HepG2 (cell line): Measurements from ENCODE around the gene TLCD1. TPM values are rescaled to one million over a fixed set of nuclear protein-coding genes. Genes with fewer than 3 reads are reported as not detected.

Source experiments
- CENPT ChIP-seq: sonication (generic); formaldehyde crosslinking; IDR thresholded peaks from 2 replicates; pipeline ENCODE4 v1.8.0; 2022; ENCODE audit warnings: low read depth, mild to moderate bottlenecking, moderate library complexity, missing genetic modification reagents
- HNF4G ChIP-seq, 2 experiments: sonication (generic) in 1 of 2; formaldehyde crosslinking in 1 of 2; IDR thresholded peaks; 2 replicates each; pipeline versions ENCODE4 v1.4.0 to v1.6.1; 2011 to 2020; ENCODE audit warnings: borderline replicate concordance in 2 of 2, low read depth in 2 of 2, mild to moderate bottlenecking in 2 of 2, low read length in 1 of 2, missing genetic modification reagents in 1 of 2, moderate library complexity in 1 of 2
- NR2F2 ChIP-seq: IDR thresholded peaks from 2 replicates; pipeline ENCODE4 v1.6.1; 2012; ENCODE audit warnings: low read depth, inconsistent platforms, borderline replicate concordance
- ZNF30 ChIP-seq: sonication (generic); formaldehyde crosslinking; IDR thresholded peaks from 2 replicates; pipeline ENCODE4 v1.5.0; 2020; ENCODE audit warnings: mild to moderate bottlenecking, missing genetic modification reagents
- polyA plus RNA-seq, 8 experiments: library from polyadenylated mRNA; depleted of rRNA in 3 of 8; stranded (reverse) in 7 of 8; unstranded in 1 of 8; fragments of >200 nt; fragmentation: Illumina TruSeq in 4 of 8; extraction: Trizol in 4 of 8; gene quantifications; 2 replicates each; pipeline versions ENCODE4 v1.2.1 to v1.2.3, GENCODE V29; 2011 to 2016; ENCODE audit warnings: low read depth in 4 of 8, missing spikeins in 1 of 8, mixed read lengths in 1 of 8; ENCODE audit not compliant: insufficient read depth in 1 of 8
- total RNA-seq, 5 experiments: library from RNA; depleted of rRNA; stranded (reverse); fragments of >200 nt; fragmentation: Illumina TruSeq; extraction: Trizol; gene quantifications; 2 replicates each; pipeline ENCODE4 v1.2.3, GENCODE V29; 2016; ENCODE audit warnings: low read depth in 1 of 5
- TF ChIP-seq, protein P1 (sequence below): sonication (generic); formaldehyde crosslinking; conservative IDR thresholded peaks from 2 replicates; pipeline ENCODE4 v1.4.0; 2020; ENCODE audit warnings: missing genetic modification reagents
- TF ChIP-seq, protein P2 (sequence below): sonication (generic); formaldehyde crosslinking; IDR thresholded peaks from 2 replicates; pipeline ENCODE4 v1.4.0; 2020; ENCODE audit warnings: missing genetic modification reagents
- TF ChIP-seq, protein P3 (sequence below): sonication (generic); formaldehyde crosslinking; IDR thresholded peaks from 2 replicates; pipeline ENCODE4 v1.8.1; 2022; ENCODE audit warnings: mild to moderate bottlenecking, missing genetic modification reagents
- TF ChIP-seq, protein P4 (sequence below): sonication (generic); formaldehyde crosslinking; IDR thresholded peaks from 2 replicates; pipeline ENCODE4 v1.4.0; 2020; ENCODE audit warnings: missing genetic modification reagents, low read depth, mild to moderate bottlenecking, borderline replicate concordance
- TF ChIP-seq, protein P5 (sequence below): sonication (generic); formaldehyde crosslinking; IDR thresholded peaks from 2 replicates; pipeline ENCODE4 v1.4.0; 2020; ENCODE audit warnings: missing genetic modification reagents, mild to moderate bottlenecking, borderline replicate concordance
- TF ChIP-seq, protein P6 (sequence below): sonication (generic); formaldehyde crosslinking; IDR thresholded peaks from 2 replicates; pipeline ENCODE4 v1.4.0; 2020; ENCODE audit warnings: mild to moderate bottlenecking, low read depth, missing genetic modification reagents

TLCD1 gene
- total and polyA plus RNA-seq, 2 of the 13 experiments (the other 11 are each of a cell fraction or from before 2014, with no cell fraction given) = 14.9 to 19.6 TPM

DNA sequence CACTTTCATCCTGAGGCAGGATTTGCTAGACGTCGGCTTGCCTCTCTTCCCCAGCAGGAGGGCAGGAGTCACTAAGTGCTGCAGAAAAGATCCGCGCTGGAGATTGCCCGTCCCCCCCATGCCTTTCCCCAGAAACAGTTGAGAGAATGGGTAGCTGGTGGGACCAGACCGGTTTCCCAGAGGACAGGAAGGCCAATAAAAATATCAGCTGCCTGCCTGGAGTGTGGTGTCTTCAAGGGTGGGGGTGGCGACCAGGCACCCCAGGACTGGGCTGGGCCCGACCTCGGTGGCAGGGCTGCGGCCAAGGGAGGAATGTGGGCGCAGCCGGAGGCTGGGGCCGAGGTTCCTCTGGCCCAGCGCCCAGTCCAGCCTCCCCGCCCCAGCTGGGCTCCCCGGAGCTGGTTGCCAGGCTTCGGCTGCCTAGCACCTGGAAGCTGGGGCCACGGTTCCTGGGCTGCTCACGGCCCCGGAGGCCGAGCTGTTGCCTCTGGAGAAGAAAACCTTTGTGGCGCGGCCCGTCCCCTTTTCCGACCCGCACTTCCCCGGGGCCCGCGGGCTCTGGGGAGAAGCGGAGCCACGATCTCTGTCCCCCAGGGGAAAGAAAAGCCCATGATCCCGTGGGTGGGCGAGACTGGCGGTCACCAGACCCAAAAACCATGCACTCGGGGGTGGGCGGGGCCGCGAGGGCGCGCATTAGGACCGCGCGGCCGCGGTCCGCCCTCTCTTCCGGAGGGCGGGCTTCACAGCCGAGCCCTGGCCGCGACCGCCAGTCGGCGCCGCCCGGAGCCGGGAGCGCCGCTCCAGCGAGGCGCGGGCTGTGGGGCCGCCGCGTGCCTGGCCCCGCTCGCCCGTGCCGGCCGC, 17.4 kb upstream of the TLCD1 start, which contains the start of gene TRAF4 (continued):
- TF ChIP-seq, protein P1, sequence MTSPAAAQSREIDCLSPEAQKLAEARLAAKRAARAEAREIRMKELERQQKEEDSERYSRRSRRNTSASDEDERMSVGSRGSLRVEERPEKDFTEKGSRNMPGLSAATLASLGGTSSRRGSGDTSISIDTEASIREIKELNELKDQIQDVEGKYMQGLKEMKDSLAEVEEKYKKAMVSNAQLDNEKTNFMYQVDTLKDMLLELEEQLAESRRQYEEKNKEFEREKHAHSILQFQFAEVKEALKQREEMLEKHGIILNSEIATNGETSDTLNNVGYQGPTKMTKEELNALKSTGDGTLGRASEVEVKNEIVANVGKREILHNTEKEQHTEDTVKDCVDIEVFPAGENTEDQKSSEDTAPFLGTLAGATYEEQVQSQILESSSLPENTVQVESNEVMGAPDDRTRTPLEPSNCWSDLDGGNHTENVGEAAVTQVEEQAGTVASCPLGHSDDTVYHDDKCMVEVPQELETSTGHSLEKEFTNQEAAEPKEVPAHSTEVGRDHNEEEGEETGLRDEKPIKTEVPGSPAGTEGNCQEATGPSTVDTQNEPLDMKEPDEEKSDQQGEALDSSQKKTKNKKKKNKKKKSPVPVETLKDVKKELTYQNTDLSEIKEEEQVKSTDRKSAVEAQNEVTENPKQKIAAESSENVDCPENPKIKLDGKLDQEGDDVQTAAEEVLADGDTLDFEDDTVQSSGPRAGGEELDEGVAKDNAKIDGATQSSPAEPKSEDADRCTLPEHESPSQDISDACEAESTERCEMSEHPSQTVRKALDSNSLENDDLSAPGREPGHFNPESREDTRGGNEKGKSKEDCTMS (CRISPR knock-in tag) = no peak
- TF ChIP-seq CENPT (no peak; the same call in 1 of the 2 replicates), ZNF30 (CRISPR knock-in tag) (no peak), HNF4G (IDR thresholded peaks at IDR 0.05; ENCODE audit: borderline replicate concordance, low read depth, low read length) (no peak), HNF4G (CRISPR knock-in tag; IDR thresholded peaks at IDR 0.05; ENCODE audit: borderline replicate concordance, low read depth) (no peak), NR2F2 (no peak)
- TF ChIP-seq, protein P2, sequence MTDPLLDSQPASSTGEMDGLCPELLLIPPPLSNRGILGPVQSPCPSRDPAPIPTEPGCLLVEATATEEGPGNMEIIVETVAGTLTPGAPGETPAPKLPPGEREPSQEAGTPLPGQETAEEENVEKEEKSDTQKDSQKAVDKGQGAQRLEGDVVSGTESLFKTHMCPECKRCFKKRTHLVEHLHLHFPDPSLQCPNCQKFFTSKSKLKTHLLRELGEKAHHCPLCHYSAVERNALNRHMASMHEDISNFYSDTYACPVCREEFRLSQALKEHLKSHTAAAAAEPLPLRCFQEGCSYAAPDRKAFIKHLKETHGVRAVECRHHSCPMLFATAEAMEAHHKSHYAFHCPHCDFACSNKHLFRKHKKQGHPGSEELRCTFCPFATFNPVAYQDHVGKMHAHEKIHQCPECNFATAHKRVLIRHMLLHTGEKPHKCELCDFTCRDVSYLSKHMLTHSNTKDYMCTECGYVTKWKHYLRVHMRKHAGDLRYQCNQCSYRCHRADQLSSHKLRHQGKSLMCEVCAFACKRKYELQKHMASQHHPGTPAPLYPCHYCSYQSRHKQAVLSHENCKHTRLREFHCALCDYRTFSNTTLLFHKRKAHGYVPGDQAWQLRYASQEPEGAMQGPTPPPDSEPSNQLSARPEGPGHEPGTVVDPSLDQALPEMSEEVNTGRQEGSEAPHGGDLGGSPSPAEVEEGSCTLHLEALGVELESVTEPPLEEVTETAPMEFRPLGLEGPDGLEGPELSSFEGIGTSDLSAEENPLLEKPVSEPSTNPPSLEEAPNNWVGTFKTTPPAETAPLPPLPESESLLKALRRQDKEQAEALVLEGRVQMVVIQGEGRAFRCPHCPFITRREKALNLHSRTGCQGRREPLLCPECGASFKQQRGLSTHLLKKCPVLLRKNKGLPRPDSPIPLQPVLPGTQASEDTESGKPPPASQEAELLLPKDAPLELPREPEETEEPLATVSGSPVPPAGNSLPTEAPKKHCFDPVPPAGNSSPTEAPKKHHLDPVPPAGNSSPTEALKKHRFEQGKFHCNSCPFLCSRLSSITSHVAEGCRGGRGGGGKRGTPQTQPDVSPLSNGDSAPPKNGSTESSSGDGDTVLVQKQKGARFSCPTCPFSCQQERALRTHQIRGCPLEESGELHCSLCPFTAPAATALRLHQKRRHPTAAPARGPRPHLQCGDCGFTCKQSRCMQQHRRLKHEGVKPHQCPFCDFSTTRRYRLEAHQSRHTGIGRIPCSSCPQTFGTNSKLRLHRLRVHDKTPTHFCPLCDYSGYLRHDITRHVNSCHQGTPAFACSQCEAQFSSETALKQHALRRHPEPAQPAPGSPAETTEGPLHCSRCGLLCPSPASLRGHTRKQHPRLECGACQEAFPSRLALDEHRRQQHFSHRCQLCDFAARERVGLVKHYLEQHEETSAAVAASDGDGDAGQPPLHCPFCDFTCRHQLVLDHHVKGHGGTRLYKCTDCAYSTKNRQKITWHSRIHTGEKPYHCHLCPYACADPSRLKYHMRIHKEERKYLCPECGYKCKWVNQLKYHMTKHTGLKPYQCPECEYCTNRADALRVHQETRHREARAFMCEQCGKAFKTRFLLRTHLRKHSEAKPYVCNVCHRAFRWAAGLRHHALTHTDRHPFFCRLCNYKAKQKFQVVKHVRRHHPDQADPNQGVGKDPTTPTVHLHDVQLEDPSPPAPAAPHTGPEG (CRISPR knock-in tag) = no peak; the same call in 1 of the 2 replicates
- TF ChIP-seq, protein P3, sequence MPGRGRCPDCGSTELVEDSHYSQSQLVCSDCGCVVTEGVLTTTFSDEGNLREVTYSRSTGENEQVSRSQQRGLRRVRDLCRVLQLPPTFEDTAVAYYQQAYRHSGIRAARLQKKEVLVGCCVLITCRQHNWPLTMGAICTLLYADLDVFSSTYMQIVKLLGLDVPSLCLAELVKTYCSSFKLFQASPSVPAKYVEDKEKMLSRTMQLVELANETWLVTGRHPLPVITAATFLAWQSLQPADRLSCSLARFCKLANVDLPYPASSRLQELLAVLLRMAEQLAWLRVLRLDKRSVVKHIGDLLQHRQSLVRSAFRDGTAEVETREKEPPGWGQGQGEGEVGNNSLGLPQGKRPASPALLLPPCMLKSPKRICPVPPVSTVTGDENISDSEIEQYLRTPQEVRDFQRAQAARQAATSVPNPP (CRISPR knock-in tag) = no peak
- TF ChIP-seq, protein P4, sequence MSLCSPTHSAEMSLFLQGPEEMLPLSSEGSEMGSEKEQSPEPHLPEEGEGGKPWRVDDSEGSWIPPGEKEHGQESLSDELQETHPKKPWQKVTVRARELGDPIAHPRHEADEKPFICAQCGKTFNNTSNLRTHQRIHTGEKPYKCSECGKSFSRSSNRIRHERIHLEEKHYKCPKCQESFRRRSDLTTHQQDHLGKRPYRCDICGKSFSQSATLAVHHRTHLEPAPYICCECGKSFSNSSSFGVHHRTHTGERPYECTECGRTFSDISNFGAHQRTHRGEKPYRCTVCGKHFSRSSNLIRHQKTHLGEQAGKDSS = peak; percentile 36; the same call in 1 of the 2 replicates
- TF ChIP-seq, protein P5, sequence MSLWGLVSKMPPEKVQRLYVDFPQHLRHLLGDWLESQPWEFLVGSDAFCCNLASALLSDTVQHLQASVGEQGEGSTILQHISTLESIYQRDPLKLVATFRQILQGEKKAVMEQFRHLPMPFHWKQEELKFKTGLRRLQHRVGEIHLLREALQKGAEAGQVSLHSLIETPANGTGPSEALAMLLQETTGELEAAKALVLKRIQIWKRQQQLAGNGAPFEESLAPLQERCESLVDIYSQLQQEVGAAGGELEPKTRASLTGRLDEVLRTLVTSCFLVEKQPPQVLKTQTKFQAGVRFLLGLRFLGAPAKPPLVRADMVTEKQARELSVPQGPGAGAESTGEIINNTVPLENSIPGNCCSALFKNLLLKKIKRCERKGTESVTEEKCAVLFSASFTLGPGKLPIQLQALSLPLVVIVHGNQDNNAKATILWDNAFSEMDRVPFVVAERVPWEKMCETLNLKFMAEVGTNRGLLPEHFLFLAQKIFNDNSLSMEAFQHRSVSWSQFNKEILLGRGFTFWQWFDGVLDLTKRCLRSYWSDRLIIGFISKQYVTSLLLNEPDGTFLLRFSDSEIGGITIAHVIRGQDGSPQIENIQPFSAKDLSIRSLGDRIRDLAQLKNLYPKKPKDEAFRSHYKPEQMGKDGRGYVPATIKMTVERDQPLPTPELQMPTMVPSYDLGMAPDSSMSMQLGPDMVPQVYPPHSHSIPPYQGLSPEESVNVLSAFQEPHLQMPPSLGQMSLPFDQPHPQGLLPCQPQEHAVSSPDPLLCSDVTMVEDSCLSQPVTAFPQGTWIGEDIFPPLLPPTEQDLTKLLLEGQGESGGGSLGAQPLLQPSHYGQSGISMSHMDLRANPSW (CRISPR knock-in tag) = no peak
- TF ChIP-seq, protein P6, sequence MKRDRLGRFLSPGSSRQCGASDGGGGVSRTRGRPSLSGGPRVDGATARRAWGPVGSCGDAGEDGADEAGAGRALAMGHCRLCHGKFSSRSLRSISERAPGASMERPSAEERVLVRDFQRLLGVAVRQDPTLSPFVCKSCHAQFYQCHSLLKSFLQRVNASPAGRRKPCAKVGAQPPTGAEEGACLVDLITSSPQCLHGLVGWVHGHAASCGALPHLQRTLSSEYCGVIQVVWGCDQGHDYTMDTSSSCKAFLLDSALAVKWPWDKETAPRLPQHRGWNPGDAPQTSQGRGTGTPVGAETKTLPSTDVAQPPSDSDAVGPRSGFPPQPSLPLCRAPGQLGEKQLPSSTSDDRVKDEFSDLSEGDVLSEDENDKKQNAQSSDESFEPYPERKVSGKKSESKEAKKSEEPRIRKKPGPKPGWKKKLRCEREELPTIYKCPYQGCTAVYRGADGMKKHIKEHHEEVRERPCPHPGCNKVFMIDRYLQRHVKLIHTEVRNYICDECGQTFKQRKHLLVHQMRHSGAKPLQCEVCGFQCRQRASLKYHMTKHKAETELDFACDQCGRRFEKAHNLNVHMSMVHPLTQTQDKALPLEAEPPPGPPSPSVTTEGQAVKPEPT (CRISPR knock-in tag) = 0 out of 2 replicates have a peak, but pooled peaks have one; percentile 16
